Mucosa of gallbladder (tissue), 1 donor: Measurements from ENCODE around the gene BSCL2. TPM values are rescaled to one million over a fixed set of nuclear protein-coding genes. Genes with fewer than 3 reads are reported as not detected.
A peak's percentile ranks its signal among the peaks of the same experiment; 100 is the strongest.
"Not testable (repeated sequence)": the region's sequence is repeated elsewhere in the genome, so short reads cannot be mapped to it uniquely, and the experiment has no call there.

Experiments
- DNase-seq: peaks from one replicate; pipeline ENCODE4 v3.0.0-alpha.2; 2020; ENCODE audit warnings: low spot score
- total RNA-seq: library from RNA; stranded (reverse); gene quantifications from one replicate; pipeline ENCODE4 v1.2.1, GENCODE V29; 2021
- donor health status: DM: no; HTN: no; CAD: no.

Gene BSCL2
- 108 TPM for total RNA-seq

GRCh38 chr11:62707277-62707861 is at the start of gene BSCL2, which contains the start of gene GNG3:
BSCL2 (minus strand) TSS chr11:62707424; CDS start chr11:62707195, 229 bp downstream.
GNG3 (plus strand) TSS chr11:62707676; CDS start chr11:62708296, 620 bp downstream.
- DNase-seq: no peak

GRCh38 chr11:62755086-62755615 is 47.9 kb upstream of the BSCL2 start:
- DNase-seq: no peak

GRCh38 chr11:62753736-62754603 is 46.7 kb upstream of the BSCL2 start, which contains the start of gene ZBTB3:
ZBTB3 (minus strand) TSS chr11:62754160; CDS start chr11:62753664, 496 bp downstream.
- peak; percentile 98 for DNase-seq

GRCh38 chr11:62752994-62753735 is 45.9 kb upstream of the BSCL2 start:
- no peak for DNase-seq

GRCh38 chr11:62752177-62752785 is 45.1 kb upstream of the BSCL2 start:
- DNase-seq: no peak

GRCh38 chr11:62749931-62750330 is 42.7 kb upstream of the BSCL2 start:
- DNase-seq: not testable (repeated sequence)

GRCh38 chr11:62747475-62748160 is 40.4 kb upstream of the BSCL2 start:
- no peak for DNase-seq

- no peak for DNase-seq
Observed at GRCh38 chr11:62737196-62737595, 30.0 kb upstream of the BSCL2 start.

- DNase-seq: no peak
Observed at GRCh38 chr11:62732830-62733229, 25.6 kb upstream of the BSCL2 start.

GRCh38 chr11:62730076-62730475 is 22.9 kb upstream of the BSCL2 start:
- DNase-seq: not testable (repeated sequence)

- peak; percentile 88 for DNase-seq
Observed at GRCh38 chr11:62728171-62728988, 21.2 kb upstream of the BSCL2 start, which contains the start of gene TTC9C. TTC9C (plus strand) TSS chr11:62728486; CDS start chr11:62728849, 363 bp downstream.

GRCh38 chr11:62727872-62728170 is 20.6 kb upstream of the BSCL2 start:
- DNase-seq: peak; percentile 94

GRCh38 chr11:62727165-62727871 is 20.1 kb upstream of the BSCL2 start, which contains the start of gene HNRNPUL2:
HNRNPUL2 (minus strand) TSS chr11:62727457; CDS start chr11:62727156, 301 bp downstream.
- DNase-seq: peak; percentile 99

GRCh38 chr11:62726915-62727164 is 19.6 kb upstream of the BSCL2 start:
- DNase-seq: no peak

GRCh38 chr11:62726156-62726914 is 19.1 kb upstream of the BSCL2 start:
- no peak for DNase-seq

GRCh38 chr11:62725646-62726045 is 18.4 kb upstream of the BSCL2 start:
- DNase-seq: no peak

GRCh38 chr11:62724171-62724570 is 16.9 kb upstream of the BSCL2 start:
- no peak for DNase-seq

GRCh38 chr11:62721994-62722393 is 14.8 kb upstream of the BSCL2 start:
- no peak for DNase-seq
